ENCODE measurements around the gene AP1B1.

Gene AP1B1

GRCh38 chr22:29386708-29387107, 1.7 kb downstream of the AP1B1 start:
- no peak for DNase-seq (ENCODE audit: low read depth)
- H3K4me3 ChIP-seq (ENCODE audit: low read depth, low read length) = no peak overlapping the region
- no peak for TF ChIP-seq CTCF (IDR thresholded peaks at IDR 0.05; ENCODE audit: low read depth, low read length, missing control alignments)
- in situ Hi-C loops (cut with HindIII; ENCODE audit: low sequenced_read_pairs) = no loop called here

- H3K4me3 ChIP-seq (ENCODE audit: low read depth, low read length) = no peak overlapping the region
- DNase-seq (ENCODE audit: low read depth) = no peak
- in situ Hi-C loops (cut with HindIII; ENCODE audit: low sequenced_read_pairs) = no loop called here
- TF ChIP-seq CTCF (IDR thresholded peaks at IDR 0.05; ENCODE audit: low read depth, low read length, missing control alignments) = no peak
Measured at GRCh38 chr22:29385748-29386147, 2.6 kb downstream of the AP1B1 start.

- in situ Hi-C loops (cut with HindIII; ENCODE audit: low sequenced_read_pairs) = no loop called here
- no peak for DNase-seq (ENCODE audit: low read depth)
- no peak for TF ChIP-seq CTCF (IDR thresholded peaks at IDR 0.05; ENCODE audit: low read depth, low read length, missing control alignments)
- no peak overlapping the region for H3K4me3 ChIP-seq (ENCODE audit: low read depth, low read length)
Measured at GRCh38 chr22:29385151-29385704, 3.1 kb downstream of the AP1B1 start.

- in situ Hi-C loops (cut with HindIII; ENCODE audit: low sequenced_read_pairs) = no loop called here
- TF ChIP-seq CTCF (IDR thresholded peaks at IDR 0.05; ENCODE audit: low read depth, low read length, missing control alignments) = no peak
- DNase-seq (ENCODE audit: low read depth) = no peak
- no peak overlapping the region for H3K4me3 ChIP-seq (ENCODE audit: low read depth, low read length)
Measured at GRCh38 chr22:29383740-29384139, 4.6 kb downstream of the AP1B1 start.

GRCh38 chr22:29382580-29383302, 5.6 kb downstream of the AP1B1 start:
- TF ChIP-seq CTCF (IDR thresholded peaks at IDR 0.05; ENCODE audit: low read depth, low read length, missing control alignments) = no peak

GRCh38 chr22:29380856-29381255, 7.5 kb downstream of the AP1B1 start:
- DNase-seq (ENCODE audit: low read depth) = no peak
- TF ChIP-seq CTCF (IDR thresholded peaks at IDR 0.05; ENCODE audit: low read depth, low read length, missing control alignments) = no peak
- H3K4me3 ChIP-seq (ENCODE audit: low read depth, low read length) = no peak overlapping the region
- in situ Hi-C loops (cut with HindIII; ENCODE audit: low sequenced_read_pairs) = no loop called here

More at GRCh38 chr22:29382580-29383302, 5.6 kb downstream of the AP1B1 start:
- no peak for DNase-seq (ENCODE audit: low read depth)
- in situ Hi-C loops (cut with HindIII; ENCODE audit: low sequenced_read_pairs) = no loop called here
- no peak overlapping the region for H3K4me3 ChIP-seq (ENCODE audit: low read depth, low read length)

All from astrocyte of the cerebellum (primary cell).